ENCODE data around the gene GALM.
"Not testable (repeated sequence)": the region's sequence is repeated elsewhere in the genome, so short reads cannot be mapped to it uniquely, and the experiment has no call there.

GALM gene

DNA sequence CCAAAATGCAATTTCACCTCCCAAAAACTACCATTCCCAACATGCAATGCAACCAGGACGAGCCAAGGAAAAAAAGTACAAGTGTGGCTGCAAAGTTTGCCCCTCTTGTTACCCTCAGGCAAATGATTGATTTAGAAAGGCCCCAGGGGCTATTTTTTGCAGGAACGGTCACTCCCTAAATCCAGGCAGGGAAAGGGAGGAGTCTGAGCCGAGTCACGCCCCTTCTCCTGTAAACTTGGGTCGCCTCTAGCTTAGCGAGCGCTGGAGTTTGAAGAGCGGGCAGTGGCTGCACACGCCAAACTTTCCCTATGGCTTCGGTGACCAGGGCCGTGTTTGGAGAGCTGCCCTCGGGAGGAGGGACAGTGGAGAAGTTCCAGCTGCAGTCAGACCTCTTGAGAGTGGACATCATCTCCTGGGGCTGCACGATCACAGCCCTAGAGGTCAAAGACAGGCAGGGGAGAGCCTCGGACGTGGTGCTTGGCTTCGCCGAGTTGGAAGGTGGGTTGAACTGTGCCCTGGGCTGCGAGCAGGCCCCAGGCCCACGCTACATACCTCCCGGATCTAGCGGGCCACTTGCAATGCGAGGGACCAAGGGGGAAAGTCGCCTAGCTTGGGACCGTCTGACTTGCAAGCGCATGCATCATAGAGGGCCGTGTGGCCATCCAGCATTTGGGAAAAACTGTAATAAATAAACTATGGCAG, at the start of gene GALM:
Gene GALM, plus strand, starts transcription at position 261 of the 702 bp plus-strand sequence. Its CDS starts 48 bp downstream, at position 309.
- DNase-seq: peak; percentile 78

DNA sequence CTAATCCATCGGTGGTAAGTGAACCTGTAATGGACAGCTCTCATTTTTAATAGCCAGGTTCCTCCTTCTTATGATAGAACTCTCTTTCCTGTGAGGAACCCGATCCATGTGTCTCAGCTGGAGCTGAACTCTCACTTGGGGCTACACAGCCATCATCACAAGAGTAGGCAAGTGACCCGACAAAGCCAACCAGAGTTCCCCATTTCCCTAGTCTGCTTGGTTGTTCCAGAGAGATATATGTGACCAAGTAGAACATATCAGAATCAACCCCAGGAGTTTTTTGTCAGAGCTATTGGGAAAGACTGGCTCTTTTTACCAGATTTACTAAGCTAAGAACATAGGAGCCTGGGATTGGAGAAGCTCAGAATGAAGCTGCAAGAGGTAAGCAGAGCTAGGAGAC, 48.6 kb upstream of the GALM start:
- DNase-seq: no peak

DNA sequence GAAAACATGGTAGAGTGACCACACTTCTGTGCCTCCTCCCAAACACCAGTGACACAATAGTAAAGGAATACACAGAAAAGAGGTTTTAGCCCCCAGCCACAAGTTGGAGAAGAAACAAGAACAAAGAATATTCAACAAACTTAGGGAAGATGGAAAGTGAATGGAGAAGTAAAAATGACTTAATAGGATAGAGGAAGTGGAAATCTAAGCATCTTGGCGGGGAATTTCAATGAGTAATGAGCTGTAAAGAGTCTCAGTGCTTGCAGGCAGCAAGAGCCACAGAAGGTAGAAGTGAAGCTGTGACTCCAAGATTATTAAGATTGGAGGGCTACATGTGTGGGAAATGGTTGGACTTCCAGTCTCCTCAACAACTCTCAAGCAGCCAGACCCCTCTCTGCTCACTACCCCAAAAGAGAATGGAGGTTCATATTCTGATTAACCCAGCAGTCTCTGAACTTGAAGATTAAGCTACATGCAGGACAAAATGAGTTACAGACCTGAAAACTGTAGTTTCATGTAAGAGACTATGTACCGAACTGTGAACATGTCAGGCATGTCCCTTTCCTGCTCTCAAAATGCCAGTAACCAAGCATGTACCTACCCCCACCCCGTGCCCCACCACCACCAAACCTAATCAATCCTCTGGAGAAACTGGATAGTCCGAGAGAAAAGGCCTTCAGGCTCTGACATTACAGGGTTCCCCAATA, 46.3 kb upstream of the GALM start:
- peak; percentile 94 for DNase-seq

- no peak for DNase-seq
These were observed 45.5 kb upstream of the GALM start for GRCh38 chr2:38620282-38620977.

DNA sequence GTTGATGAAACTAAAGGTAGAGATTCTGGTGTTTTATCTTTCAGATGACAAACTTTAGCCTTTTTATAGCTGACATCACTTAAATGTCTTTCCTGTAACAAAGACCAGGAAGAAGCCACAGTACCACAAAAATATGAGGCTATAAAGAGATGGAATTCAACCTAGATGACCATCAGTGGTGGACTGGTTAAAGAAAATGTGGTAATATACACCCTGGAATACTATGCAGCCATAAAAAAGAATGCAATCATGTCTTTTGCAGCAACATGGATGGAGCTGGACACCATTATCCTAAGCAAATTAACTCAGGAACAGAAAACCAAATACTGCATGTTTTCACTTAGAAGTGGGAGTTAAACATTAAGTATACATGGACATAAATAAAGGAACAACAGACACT, 44.9 kb upstream of the GALM start:
- no peak for DNase-seq

- peak; percentile 85 for DNase-seq
These were observed 43.7 kb upstream of the GALM start for GRCh38 chr2:38622210-38622609.

DNA sequence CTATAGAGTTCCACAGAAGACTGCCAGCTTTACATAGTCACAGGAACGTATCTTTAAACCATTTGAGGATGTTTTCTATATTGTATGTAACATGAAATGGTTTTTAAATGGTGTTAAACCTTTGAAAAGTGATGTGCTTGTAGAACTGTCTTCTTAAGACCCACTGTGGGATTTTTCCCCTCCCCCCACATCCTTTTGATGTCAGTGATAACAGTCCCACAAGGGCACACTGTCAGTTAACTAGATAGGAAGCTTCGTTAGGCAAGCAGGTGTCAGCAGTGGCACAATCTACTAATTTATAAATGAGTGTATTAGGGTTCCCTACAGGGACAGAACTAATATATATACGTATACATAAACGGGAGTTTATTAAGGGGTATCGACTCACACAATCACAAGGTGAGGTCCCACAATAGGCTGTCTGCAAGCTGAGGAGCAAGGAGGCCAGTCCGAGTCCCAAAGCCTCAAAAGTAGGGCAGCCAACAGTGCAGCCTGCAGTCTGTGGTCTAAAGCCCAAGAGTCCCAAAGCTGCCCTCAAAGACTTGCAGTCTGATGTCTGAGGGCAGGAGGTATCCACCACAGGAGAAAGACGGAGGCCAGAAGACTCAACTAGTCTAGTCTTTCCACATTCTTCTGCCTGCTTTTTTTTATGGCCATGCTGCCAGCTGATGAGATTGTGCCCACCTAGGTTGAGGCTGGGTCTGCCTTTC, 39.4 kb upstream of the GALM start:
- no peak for DNase-seq

- DNase-seq: no peak
These were observed 38.5 kb upstream of the GALM start for GRCh38 chr2:38627391-38627790.

DNA sequence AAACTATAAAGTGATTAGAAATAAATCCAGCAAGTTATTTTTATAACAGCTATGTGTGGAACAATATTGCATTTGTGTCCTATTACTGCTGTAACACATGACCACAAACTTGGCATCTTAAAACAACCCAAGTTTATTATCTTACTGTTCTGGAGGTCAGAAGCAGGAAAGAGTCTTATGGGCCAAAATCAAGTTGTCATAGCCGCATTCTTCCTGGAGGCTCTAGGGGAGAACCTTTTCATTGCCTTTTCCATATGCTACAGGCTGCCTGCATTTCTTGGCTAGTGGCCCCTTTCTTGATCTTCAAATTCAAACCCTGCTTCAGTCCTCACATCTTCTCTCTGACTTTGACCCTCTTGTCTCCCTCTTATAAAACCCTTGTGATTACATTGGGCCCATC, 36.2 kb upstream of the GALM start:
- DNase-seq: no peak

DNA sequence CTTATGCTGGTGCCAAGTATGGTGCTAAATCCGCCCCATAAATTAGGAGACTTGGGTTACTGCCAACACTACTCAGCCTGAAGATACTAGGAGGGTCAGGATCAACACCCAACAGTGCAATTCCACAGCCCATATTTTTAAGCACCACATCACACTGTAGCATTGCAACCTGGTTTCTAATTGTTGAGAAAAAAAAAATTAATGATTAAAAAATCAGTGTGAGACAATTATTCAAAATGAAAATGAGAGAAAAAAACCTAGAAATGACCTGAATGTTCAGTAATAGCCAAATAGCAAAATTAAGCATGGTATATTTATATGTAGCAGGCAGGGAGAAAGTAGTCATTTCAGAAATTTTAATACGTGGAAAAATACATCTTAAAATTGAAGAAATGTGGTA, 33.9 kb upstream of the GALM start:
- DNase-seq: no peak

DNA sequence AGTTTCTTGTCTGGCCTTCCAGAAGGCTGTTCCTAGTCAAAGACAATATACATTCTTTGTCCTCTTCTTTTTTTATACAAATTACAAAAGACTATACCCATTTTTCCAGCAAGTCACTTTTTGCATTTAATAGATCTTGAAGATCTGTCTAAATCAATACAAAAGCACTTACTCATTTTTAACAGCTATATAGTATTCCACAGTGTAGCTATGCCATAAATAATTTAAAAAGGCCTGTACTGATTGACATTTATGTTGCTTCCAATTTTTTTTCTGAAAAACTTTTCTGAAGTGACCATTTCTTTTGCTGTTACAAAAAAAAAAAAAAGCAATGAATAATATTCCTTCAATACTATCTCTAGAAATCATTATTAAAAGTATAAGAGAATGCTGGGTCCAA, 32.9 kb upstream of the GALM start:
- no peak for DNase-seq

- no peak for DNase-seq
These were observed 32.0 kb upstream of the GALM start for GRCh38 chr2:38633895-38634294.

DNA sequence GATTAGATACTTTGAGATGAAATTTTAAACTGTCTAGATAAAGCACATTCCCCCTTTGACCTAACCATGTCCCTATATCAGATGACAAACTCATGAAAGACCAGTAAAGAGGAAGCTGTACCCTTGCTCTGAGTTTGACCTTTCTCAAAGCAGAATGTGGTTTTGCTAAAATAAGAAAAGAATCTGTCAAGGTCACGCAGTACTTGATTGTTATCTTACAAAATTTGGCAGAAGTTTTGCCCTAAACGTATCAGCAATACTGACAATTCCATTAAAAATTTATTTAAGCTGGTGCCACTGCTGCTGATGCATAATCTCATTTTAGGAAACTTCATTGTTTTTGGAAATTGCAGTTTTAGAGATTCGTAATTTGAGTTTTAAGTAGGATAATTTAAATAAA, 31.2 kb upstream of the GALM start:
- peak; percentile 75 for DNase-seq

DNA sequence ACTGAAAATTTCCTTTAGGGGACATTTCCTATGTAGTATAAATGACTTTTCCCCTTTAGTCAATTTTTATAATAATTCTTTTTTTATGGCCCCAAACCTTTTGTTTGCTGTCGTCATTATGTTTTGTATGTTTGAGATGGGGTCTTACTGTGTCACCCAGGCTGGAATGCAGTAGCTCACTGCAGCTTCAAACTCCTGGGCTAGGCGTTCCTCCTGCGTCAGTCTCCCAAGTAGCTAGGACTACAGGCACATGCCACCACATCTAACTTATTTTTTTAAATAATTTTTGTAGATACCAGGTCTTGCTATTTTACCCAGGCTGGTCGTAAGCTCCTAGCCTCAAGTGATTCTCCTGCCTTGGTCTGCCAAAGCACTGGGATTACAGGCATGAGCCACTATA, 30.8 kb upstream of the GALM start:
- no peak for DNase-seq

GRCh38 chr2:38636069-38636468, 29.8 kb upstream of the GALM start:
- DNase-seq: no peak

DNA sequence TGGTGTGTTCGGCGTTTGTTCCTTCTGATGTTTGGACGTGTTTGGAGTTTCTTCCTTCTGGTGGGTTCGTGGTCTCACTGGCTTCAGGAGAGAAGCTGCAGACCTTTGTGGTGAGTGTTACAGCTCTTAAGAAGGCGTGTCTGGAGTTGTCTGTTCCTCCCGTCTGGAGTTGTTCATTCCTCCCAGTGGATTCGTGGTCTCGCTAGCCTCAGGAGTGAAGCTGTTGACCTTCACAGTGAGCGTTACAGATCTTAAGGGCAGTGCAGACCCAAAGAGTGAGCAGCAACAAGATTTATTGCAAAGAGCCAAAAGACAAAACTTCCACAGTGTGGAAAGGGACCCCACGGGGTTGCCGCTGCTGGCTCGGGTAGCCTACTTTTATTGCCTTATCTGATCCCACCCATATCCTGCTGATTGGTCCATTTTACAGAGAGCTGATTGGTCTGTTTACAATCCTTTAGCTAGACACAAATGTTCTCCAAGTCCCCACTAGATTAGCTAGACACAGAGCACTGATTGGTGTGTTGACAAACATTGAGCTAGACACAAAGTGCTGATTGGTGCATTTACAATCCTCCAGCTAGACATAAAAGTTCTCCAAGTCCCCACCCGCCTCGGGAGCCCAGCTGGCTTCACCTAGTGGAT, 23.4 kb upstream of the GALM start:
- DNase-seq: not testable (repeated sequence)

- no peak for DNase-seq
These were observed 22.8 kb upstream of the GALM start for GRCh38 chr2:38643021-38643671.

- DNase-seq: not testable (repeated sequence)
These were observed 22.0 kb upstream of the GALM start for GRCh38 chr2:38643683-38644511.

- peak; percentile 64 for DNase-seq
These were observed 17.7 kb upstream of the GALM start for GRCh38 chr2:38648107-38648761.

DNA sequence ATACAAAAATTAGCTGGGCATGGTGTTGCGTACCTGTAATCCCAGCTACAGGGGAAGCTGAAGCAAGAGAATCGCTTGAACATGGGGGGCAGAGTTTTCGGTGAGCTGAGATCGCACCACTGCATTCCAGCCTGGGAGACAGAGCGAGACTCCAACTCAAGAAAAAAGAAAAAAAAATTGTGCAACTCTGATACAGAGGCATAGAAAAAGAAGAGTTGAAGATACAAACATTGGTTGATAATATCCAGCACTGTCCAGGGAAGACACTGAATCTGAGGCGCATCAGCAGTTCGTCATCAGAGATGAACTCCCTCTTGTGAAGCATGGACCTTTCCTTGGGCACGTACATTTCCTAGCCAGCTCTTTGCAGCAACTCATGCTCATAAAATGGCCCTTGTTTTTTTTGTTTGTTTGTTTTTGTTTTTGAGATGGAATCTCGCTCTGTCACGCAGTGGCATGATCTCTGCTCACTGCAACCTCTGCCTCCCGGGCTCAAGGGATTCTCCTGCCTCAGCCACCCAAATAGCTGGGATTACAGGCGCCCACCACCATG, 16.7 kb upstream of the GALM start:
- DNase-seq: no peak

Measured in suppressor macrophage treated with lipopolysaccharide for 4 hours (primary cell).